Endothelial cell of umbilical vein (primary cell): ENCODE results near the gene C1orf167. TPM values are rescaled to one million over a fixed set of nuclear protein-coding genes. Genes with fewer than 3 reads are reported as not detected.

Experiments
- BruUV-seq: library from RNA; stranded (reverse); fragments of 400-500 nt; replicated peaks from 2 replicates; lab custom pipeline; 2021; lab: Mats Ljungman, UMichigan
- CTCF ChIA-PET: fragments of 300-600, 350-600 bp; sonication (Branson Sonifier 250); formaldehyde crosslinking; loops from one replicate; lab custom pipeline; 2021; ENCODE audit warnings: antibody characterized with exemption, inconsistent platforms; lab: Charles Lee
- POLR2A ChIA-PET: fragments of 300-600, 350-600 bp; sonication (Branson Sonifier 250); formaldehyde crosslinking; loops from one replicate; lab custom pipeline; 2021; ENCODE audit warnings: antibody characterized with exemption, inconsistent platforms; lab: Charles Lee
- DNase-seq: peaks from one replicate; pipeline ENCODE4 v3.0.0-alpha.2; 2011; ENCODE audit warnings: low read depth, low spot score
- FAIRE-seq: peaks from 2 replicates; lab custom pipeline; 2011; peaks lifted over from hg19 to GRCh38; lab: Jason Lieb, UNC
- H2AFZ ChIP-seq: 2 replicates; pipeline ENCODE4 v1.6.0; 2012; ENCODE audit warnings: low read depth, low read length, control low read depth, inconsistent platforms
- H3K27ac ChIP-seq: 2 replicates; pipeline ENCODE4 v1.5.1; 2011; ENCODE audit warnings: low read depth, mild to moderate bottlenecking, control low read depth, low read length, moderate library complexity; ENCODE audit not compliant: insufficient read depth
- H3K27me3 ChIP-seq, 2 experiments: 2 replicates each; pipeline versions ENCODE4 v1.6.0 to v1.6.1; 2011; ENCODE audit warnings: low read length in 2 of 2, mixed read lengths in 1 of 2; ENCODE audit not compliant: control insufficient read depth in 2 of 2, insufficient read depth in 2 of 2
- H3K36me3 ChIP-seq, 2 experiments: 2 replicates in 1 of 2; 3 replicates in 1 of 2; pipeline ENCODE4 v1.5.1; 2011; ENCODE audit warnings: low read length in 2 of 2, mild to moderate bottlenecking in 1 of 2, moderate library complexity in 1 of 2; ENCODE audit not compliant: control insufficient read depth in 2 of 2, insufficient read depth in 2 of 2; ENCODE audit errors: extremely low read depth in 1 of 2
- H3K4me1 ChIP-seq: 3 replicates; pipeline ENCODE4 v1.5.1; 2011; ENCODE audit warnings: mild to moderate bottlenecking, low read length; ENCODE audit not compliant: control insufficient read depth, insufficient read depth; ENCODE audit errors: extremely low read depth
- H3K4me2 ChIP-seq: 2 replicates; pipeline ENCODE4 v1.6.1; 2011; ENCODE audit warnings: low read length, control low read depth, mixed read lengths; ENCODE audit not compliant: insufficient read depth
- H3K4me3 ChIP-seq, 3 experiments: fragments of 200-600 bp in 1 of 3; sonication (generic), shearing (Covaris generic) in 1 of 3; replicated peaks in 1 of 3; 2 replicates each; pipeline ENCODE4 v1.5.1; 2011 to 2016; ENCODE audit warnings: control low read depth in 3 of 3, low read length in 3 of 3, mild to moderate bottlenecking in 2 of 3, inconsistent platforms in 1 of 3, low read depth in 1 of 3, moderate library complexity in 1 of 3; ENCODE audit not compliant: insufficient read depth in 1 of 3
- H3K79me2 ChIP-seq: 2 replicates; pipeline ENCODE4 v1.6.0; 2012; ENCODE audit warnings: low read length, inconsistent platforms; ENCODE audit not compliant: control insufficient read depth, insufficient read depth
- H3K9ac ChIP-seq: replicated peaks from 2 replicates; pipeline ENCODE3; 2011; ENCODE audit warnings: low read length, control low read depth; ENCODE audit not compliant: insufficient read depth; ENCODE audit errors: extremely low read depth
- H3K9me1 ChIP-seq: replicated peaks from 3 replicates; pipeline ENCODE4 v1.6.0; 2011; ENCODE audit warnings: mild to moderate bottlenecking, low read length; ENCODE audit not compliant: control insufficient read depth, insufficient read depth; ENCODE audit errors: extremely low read depth
- H3K9me3 ChIP-seq: replicated peaks from 2 replicates; pipeline ENCODE4 v1.5.1; 2012; ENCODE audit warnings: low read length, inconsistent platforms; ENCODE audit not compliant: control insufficient read depth, insufficient read depth
- H4K20me1 ChIP-seq: replicated peaks from 2 replicates; pipeline ENCODE3; 2011; ENCODE audit warnings: mild to moderate bottlenecking, low read length; ENCODE audit not compliant: control insufficient read depth, insufficient read depth; ENCODE audit errors: extremely low read depth
- EZH2 ChIP-seq: IDR thresholded peaks from 2 replicates; pipeline ENCODE4 v1.6.1; 2012; ENCODE audit warnings: borderline replicate concordance, low read depth, mild to moderate bottlenecking, moderate library complexity, low read length, inconsistent platforms; ENCODE audit not compliant: severe bottlenecking
- FOS ChIP-seq: IDR thresholded peaks from 2 replicates; pipeline ENCODE4 v1.6.1; 2011; ENCODE audit warnings: mild to moderate bottlenecking, low read length, moderate library complexity, borderline replicate concordance; ENCODE audit not compliant: insufficient read depth
- GATA2 ChIP-seq: IDR thresholded peaks from 2 replicates; pipeline ENCODE4 v1.7.0; 2011; ENCODE audit warnings: low read depth, mild to moderate bottlenecking, moderate library complexity, mixed read lengths, low read length; ENCODE audit not compliant: insufficient read length, insufficient read depth
- JUN ChIP-seq: IDR thresholded peaks from 2 replicates; pipeline ENCODE4 v1.6.1; 2011; ENCODE audit warnings: borderline replicate concordance, low read depth; ENCODE audit not compliant: insufficient read length, insufficient read depth
- MYC ChIP-seq: IDR thresholded peaks from one replicate; pipeline ENCODE4 v1.6.1; 2011; ENCODE audit warnings: mild to moderate bottlenecking, low read depth, low read length
- POLR2A ChIP-seq: IDR thresholded peaks from 2 replicates; pipeline ENCODE4 v1.6.1; 2012; ENCODE audit warnings: low read depth, mild to moderate bottlenecking, control low read depth, low read length
- POLR2AphosphoS5 ChIP-seq: IDR thresholded peaks from 2 replicates; pipeline ENCODE4 v1.6.1; 2012; ENCODE audit warnings: low read depth, mild to moderate bottlenecking, control low read depth, low read length, moderate library complexity; ENCODE audit not compliant: insufficient read depth
- dilution Hi-C: fragments of 300-500 bp; cut with MboI; formaldehyde crosslinking; loops from one replicate; pipeline ENCODE4 v1.15.0; 2019; ENCODE audit warnings: low sequenced_read_pairs; ENCODE audit not compliant: extremely low pct_ligation_motif_present
- intact Hi-C: fragments of 100-400 bp; cut with micrococcal nuclease; formaldehyde crosslinking; loops from one replicate; pipeline ENCODE4 v1.10.0; 2022
- polyA plus RNA-seq, 4 experiments: library from polyadenylated mRNA; depleted of rRNA in 3 of 4; stranded (reverse) in 3 of 4; unstranded in 1 of 4; fragments of >200 nt; gene quantifications; 2 replicates each; pipeline versions ENCODE4 v1.2.1 to v1.2.3, GENCODE V29; 2011 to 2012; ENCODE audit warnings: missing spikeins in 1 of 4
- total RNA-seq: library from RNA; stranded (reverse); gene quantifications from 2 replicates; pipeline ENCODE4 v1.2.3, GENCODE V29; 2021
- TF ChIP-seq, protein P1 (sequence below): IDR thresholded peaks from 2 replicates; pipeline ENCODE4 v1.6.1; 2011; ENCODE audit not compliant: insufficient read depth, insufficient read length
- TF ChIP-seq, protein P2 (sequence below), 2 donors: IDR thresholded peaks; 1 replicate in 1 of 2; 2 replicates in 1 of 2; pipeline ENCODE4 v1.5.1; 2011; ENCODE audit warnings: low read length in 2 of 2, mild to moderate bottlenecking in 2 of 2, moderate library complexity in 2 of 2, control low read depth in 1 of 2, inconsistent platforms in 1 of 2, low read depth in 1 of 2; ENCODE audit not compliant: insufficient read depth in 1 of 2; ENCODE audit errors: extremely low read depth in 1 of 2

Gene C1orf167
- total and polyA plus RNA-seq, 2 donors (not counting 3 experiments of a cell fraction or from before 2014, with no cell fraction given), result not detected

DNA sequence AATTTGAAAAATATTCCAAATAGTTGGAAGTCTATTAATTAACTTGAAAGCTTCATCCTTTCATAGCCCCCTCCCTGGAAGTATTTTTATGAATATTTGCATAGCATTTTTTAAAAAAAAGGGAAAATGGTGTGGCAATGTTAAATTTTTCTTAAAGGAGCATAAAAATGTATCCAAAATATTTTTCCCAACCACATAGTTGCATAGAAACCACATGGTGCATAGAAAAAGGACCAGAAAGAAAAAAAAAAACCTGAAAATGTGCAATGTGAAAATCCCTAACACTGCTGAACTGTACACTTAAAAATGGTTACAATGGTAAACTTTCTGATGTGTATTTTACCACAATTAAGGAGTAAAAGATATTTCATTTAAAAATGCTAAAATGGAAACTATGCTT lies 8.0 kb downstream of the C1orf167 start:
- ChIA-PET CTCF (interaction anchor here (1.0 kb wide), 1 partner anchor 16 kb away, joined by 3 read pairs; no protein-coding TSS in a partner anchor), POLR2A (no interaction called here)
- Histone ChIP-seq H3K27ac (no peak overlapping the region), H3K9ac (no peak overlapping the region), H3K9me3 (no peaks in the 10 kb centered on the region), H3K79me2 (no peaks in the 10 kb centered on the region), H2AFZ (no peak overlapping the region), H3K36me3 (no peaks in the 10 kb centered on the region), H3K9me1 (no peaks in the 10 kb centered on the region), H3K4me2 (no peak overlapping the region), H3K4me3 (no peak overlapping the region), H4K20me1 (no peaks in the 10 kb centered on the region), H3K4me1 (peaks cover 4% of the 10 kb centered on the region), H3K27me3 (no peaks in the 10 kb centered on the region)
- no peak for FAIRE-seq
- intact Hi-C loops (no loop called here), dilution Hi-C loops (no loop called here)
- BruUV-seq, result no TSS peak
- TF ChIP-seq, protein P1, sequence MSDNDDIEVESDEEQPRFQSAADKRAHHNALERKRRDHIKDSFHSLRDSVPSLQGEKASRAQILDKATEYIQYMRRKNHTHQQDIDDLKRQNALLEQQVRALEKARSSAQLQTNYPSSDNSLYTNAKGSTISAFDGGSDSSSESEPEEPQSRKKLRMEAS, result no peak
- TF ChIP-seq EZH2 (no peak), POLR2A (no peak), JUN (no peak), MYC (no peak), FOS (no peak), GATA2 (no peak), POLR2AphosphoS5 (no peak)
- TF ChIP-seq, protein P2, sequence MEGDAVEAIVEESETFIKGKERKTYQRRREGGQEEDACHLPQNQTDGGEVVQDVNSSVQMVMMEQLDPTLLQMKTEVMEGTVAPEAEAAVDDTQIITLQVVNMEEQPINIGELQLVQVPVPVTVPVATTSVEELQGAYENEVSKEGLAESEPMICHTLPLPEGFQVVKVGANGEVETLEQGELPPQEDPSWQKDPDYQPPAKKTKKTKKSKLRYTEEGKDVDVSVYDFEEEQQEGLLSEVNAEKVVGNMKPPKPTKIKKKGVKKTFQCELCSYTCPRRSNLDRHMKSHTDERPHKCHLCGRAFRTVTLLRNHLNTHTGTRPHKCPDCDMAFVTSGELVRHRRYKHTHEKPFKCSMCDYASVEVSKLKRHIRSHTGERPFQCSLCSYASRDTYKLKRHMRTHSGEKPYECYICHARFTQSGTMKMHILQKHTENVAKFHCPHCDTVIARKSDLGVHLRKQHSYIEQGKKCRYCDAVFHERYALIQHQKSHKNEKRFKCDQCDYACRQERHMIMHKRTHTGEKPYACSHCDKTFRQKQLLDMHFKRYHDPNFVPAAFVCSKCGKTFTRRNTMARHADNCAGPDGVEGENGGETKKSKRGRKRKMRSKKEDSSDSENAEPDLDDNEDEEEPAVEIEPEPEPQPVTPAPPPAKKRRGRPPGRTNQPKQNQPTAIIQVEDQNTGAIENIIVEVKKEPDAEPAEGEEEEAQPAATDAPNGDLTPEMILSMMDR (IDR thresholded peaks at IDR 0.05; ENCODE audit: extremely low read depth in 1 of 2, insufficient read depth in 1 of 2, low read depth in 1 of 2, low read length in 2 of 2), result no peak
- DNase-seq, result no peak
